ENCODE data around the gene ZSCAN21.

Gene ZSCAN21

GRCh38 chr7:100075418-100075817 lies 25.8 kb downstream of the ZSCAN21 start:
- no peak for DNase-seq (ENCODE audit: low read depth)

GRCh38 chr7:100077205-100077604 lies 27.6 kb downstream of the ZSCAN21 start:
- no peak for DNase-seq (ENCODE audit: low read depth)

- no peak for DNase-seq (ENCODE audit: low read depth)
These were observed 29.5 kb downstream of the ZSCAN21 start for GRCh38 chr7:100079024-100079560.

- no peak for DNase-seq (ENCODE audit: low read depth)
These were observed 31.4 kb downstream of the ZSCAN21 start for GRCh38 chr7:100080907-100081534.

GRCh38 chr7:100081535-100082102 lies 32.0 kb downstream of the ZSCAN21 start, which contains the start of gene ZNF3:
Gene ZNF3, minus strand, starts transcription at chr7:100081723. Its CDS starts 4,366 bp downstream, at chr7:100077357.
- DNase-seq (ENCODE audit: low read depth) = peak; percentile 93

- no peak for DNase-seq (ENCODE audit: low read depth)
These were observed 33.4 kb downstream of the ZSCAN21 start for GRCh38 chr7:100082978-100083377.

GRCh38 chr7:100085515-100085914 lies 35.9 kb downstream of the ZSCAN21 start:
- DNase-seq (ENCODE audit: low read depth) = no peak

- no peak for DNase-seq (ENCODE audit: low read depth)
These were observed 37.6 kb downstream of the ZSCAN21 start for GRCh38 chr7:100087055-100087750.

GRCh38 chr7:100088095-100088620 lies 38.6 kb downstream of the ZSCAN21 start:
- no peak for DNase-seq (ENCODE audit: low read depth)

GRCh38 chr7:100088621-100089457 lies 39.3 kb downstream of the ZSCAN21 start, which contains the start of gene COPS6:
Gene COPS6, plus strand, starts transcription at chr7:100088969. Its CDS starts 22 bp downstream, at chr7:100088991.
- peak; percentile 85 for DNase-seq (ENCODE audit: low read depth)

- no peak for DNase-seq (ENCODE audit: low read depth)
These were observed 40.1 kb downstream of the ZSCAN21 start for GRCh38 chr7:100089458-100090196.

GRCh38 chr7:100090527-100091410 lies 41.2 kb downstream of the ZSCAN21 start:
- no peak for DNase-seq (ENCODE audit: low read depth)

GRCh38 chr7:100091411-100092181 lies 42.0 kb downstream of the ZSCAN21 start:
- no peak for DNase-seq (ENCODE audit: low read depth)

GRCh38 chr7:100093054-100093453 lies 43.5 kb downstream of the ZSCAN21 start:
- DNase-seq (ENCODE audit: low read depth) = no peak

GRCh38 chr7:100093498-100093897 lies 43.9 kb downstream of the ZSCAN21 start:
- no peak for DNase-seq (ENCODE audit: low read depth)

GRCh38 chr7:100093925-100094486 lies 44.4 kb downstream of the ZSCAN21 start:
- no peak for DNase-seq (ENCODE audit: low read depth)

- no peak for DNase-seq (ENCODE audit: low read depth)
These were observed 45.7 kb downstream of the ZSCAN21 start for GRCh38 chr7:100095289-100095688.

GRCh38 chr7:100095704-100096103 lies 46.1 kb downstream of the ZSCAN21 start:
- no peak for DNase-seq (ENCODE audit: low read depth)

- DNase-seq (ENCODE audit: low read depth) = no peak
These were observed 49.3 kb downstream of the ZSCAN21 start for GRCh38 chr7:100098913-100099312.
